HepG2 (cell line): ENCODE data around the gene PTGES3. TPM values are rescaled to one million over a fixed set of nuclear protein-coding genes. Genes with fewer than 3 reads are reported as not detected.

Source experiments
- BHLHE40 ChIP-seq: IDR thresholded peaks from 2 replicates; pipeline ENCODE4 v1.6.1; 2011; ENCODE audit warnings: low read length, improper control_type of control experiment
- FOSL1 ChIP-seq: sonication (generic); formaldehyde crosslinking; IDR thresholded peaks from 2 replicates; pipeline ENCODE4 v1.9.0; 2021; ENCODE audit warnings: missing genetic modification reagents, borderline replicate concordance
- HNRNPH1 ChIP-seq: fragments of 200-400 bp; formaldehyde crosslinking; optimal IDR thresholded peaks from 2 replicates; pipeline ENCODE3; 2017; ENCODE audit warnings: mild to moderate bottlenecking, low read depth, low read length
- RAD21 ChIP-seq: fragments of 450-650 bp; formaldehyde crosslinking; IDR thresholded peaks from 2 replicates; pipeline ENCODE4 v1.5.0; 2020; ENCODE audit warnings: mild to moderate bottlenecking
- RARG ChIP-seq: sonication (generic); formaldehyde crosslinking; IDR thresholded peaks from 2 replicates; pipeline ENCODE4 v1.4.0; 2020; ENCODE audit warnings: low read depth, mild to moderate bottlenecking, missing genetic modification reagents
- STAG1 ChIP-seq: sonication (generic); formaldehyde crosslinking; IDR thresholded peaks from 2 replicates; pipeline ENCODE4 v1.4.0; 2020; ENCODE audit warnings: missing genetic modification reagents
- TOPORS ChIP-seq: sonication (generic); formaldehyde crosslinking; IDR thresholded peaks from 2 replicates; pipeline ENCODE4 v1.8.0; 2023; ENCODE audit warnings: mild to moderate bottlenecking, missing genetic modification reagents
- ZBTB1 ChIP-seq: sonication (generic); formaldehyde crosslinking; IDR thresholded peaks from 2 replicates; pipeline ENCODE4 v1.4.0; 2020; ENCODE audit warnings: missing genetic modification reagents, borderline replicate concordance
- ZBTB46 ChIP-seq: sonication (generic); formaldehyde crosslinking; IDR thresholded peaks from 2 replicates; pipeline ENCODE4 v1.4.0; 2020; ENCODE audit warnings: mild to moderate bottlenecking, missing genetic modification reagents, borderline replicate concordance
- ZNF143 ChIP-seq: sonication (generic); formaldehyde crosslinking; IDR thresholded peaks from 2 replicates; pipeline ENCODE4 v1.4.0; 2020; ENCODE audit warnings: missing genetic modification reagents
- ZNF234 ChIP-seq: sonication (generic); formaldehyde crosslinking; conservative IDR thresholded peaks from 2 replicates; pipeline ENCODE4 v1.5.1; 2020; ENCODE audit warnings: mild to moderate bottlenecking, missing genetic modification reagents
- ZNF569 ChIP-seq: sonication (generic); formaldehyde crosslinking; IDR thresholded peaks from 2 replicates; pipeline ENCODE4 v1.5.0; 2020; ENCODE audit warnings: mild to moderate bottlenecking, missing genetic modification reagents, moderate library complexity, borderline replicate concordance
- ZNF629 ChIP-seq: sonication (generic); formaldehyde crosslinking; conservative IDR thresholded peaks from 2 replicates; pipeline ENCODE4 v1.5.0; 2020; ENCODE audit warnings: missing genetic modification reagents
- ZSCAN22 ChIP-seq: sonication (generic); formaldehyde crosslinking; IDR thresholded peaks from 2 replicates; pipeline ENCODE4 v1.4.0; 2020; ENCODE audit warnings: mild to moderate bottlenecking, missing genetic modification reagents
- polyA plus RNA-seq, 8 experiments: library from polyadenylated mRNA; depleted of rRNA in 3 of 8; stranded (reverse) in 7 of 8; unstranded in 1 of 8; fragments of >200 nt; fragmentation: Illumina TruSeq in 4 of 8; extraction: Trizol in 4 of 8; gene quantifications; 2 replicates each; pipeline versions ENCODE4 v1.2.1 to v1.2.3, GENCODE V29; 2011 to 2016; ENCODE audit warnings: low read depth in 4 of 8, missing spikeins in 1 of 8, mixed read lengths in 1 of 8; ENCODE audit not compliant: insufficient read depth in 1 of 8
- total RNA-seq, 5 experiments: library from RNA; depleted of rRNA; stranded (reverse); fragments of >200 nt; fragmentation: Illumina TruSeq; extraction: Trizol; gene quantifications; 2 replicates each; pipeline ENCODE4 v1.2.3, GENCODE V29; 2016; ENCODE audit warnings: low read depth in 1 of 5
- TF ChIP-seq, protein P1 (sequence below): sonication (generic); formaldehyde crosslinking; IDR thresholded peaks from 2 replicates; pipeline ENCODE4 v1.5.0; 2020; ENCODE audit warnings: missing genetic modification reagents
- TF ChIP-seq, protein P2 (sequence below): IDR thresholded peaks from 2 replicates; pipeline ENCODE4 v1.6.1; 2016; ENCODE audit warnings: missing compliant biosample characterization, missing genetic modification reagents, borderline replicate concordance
- TF ChIP-seq, protein P3 (sequence below): sonication (generic); formaldehyde crosslinking; IDR thresholded peaks from 2 replicates; pipeline ENCODE4 v1.4.0; 2020; ENCODE audit warnings: mild to moderate bottlenecking, missing genetic modification reagents
- TF ChIP-seq, protein P4 (sequence below): sonication (generic); formaldehyde crosslinking; IDR thresholded peaks from 2 replicates; pipeline ENCODE4 v1.8.1; 2022; ENCODE audit warnings: mild to moderate bottlenecking, missing genetic modification reagents
- TF ChIP-seq, protein P5 (sequence below): sonication (generic); formaldehyde crosslinking; IDR thresholded peaks from 2 replicates; pipeline ENCODE4 v1.4.0; 2020; ENCODE audit warnings: missing genetic modification reagents, borderline replicate concordance

The PTGES3 gene
- total and polyA plus RNA-seq, 2 of the 13 experiments (the other 11 are each of a cell fraction or from before 2014, with no cell fraction given): 54.4 to 159 TPM

- TF ChIP-seq, protein P1, sequence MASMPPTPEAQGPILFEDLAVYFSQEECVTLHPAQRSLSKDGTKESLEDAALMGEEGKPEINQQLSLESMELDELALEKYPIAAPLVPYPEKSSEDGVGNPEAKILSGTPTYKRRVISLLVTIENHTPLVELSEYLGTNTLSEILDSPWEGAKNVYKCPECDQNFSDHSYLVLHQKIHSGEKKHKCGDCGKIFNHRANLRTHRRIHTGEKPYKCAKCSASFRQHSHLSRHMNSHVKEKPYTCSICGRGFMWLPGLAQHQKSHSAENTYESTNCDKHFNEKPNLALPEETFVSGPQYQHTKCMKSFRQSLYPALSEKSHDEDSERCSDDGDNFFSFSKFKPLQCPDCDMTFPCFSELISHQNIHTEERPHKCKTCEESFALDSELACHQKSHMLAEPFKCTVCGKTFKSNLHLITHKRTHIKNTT (CRISPR knock-in tag): no peak
- TF ChIP-seq HNRNPH1: no peak
- TF ChIP-seq, protein P2, sequence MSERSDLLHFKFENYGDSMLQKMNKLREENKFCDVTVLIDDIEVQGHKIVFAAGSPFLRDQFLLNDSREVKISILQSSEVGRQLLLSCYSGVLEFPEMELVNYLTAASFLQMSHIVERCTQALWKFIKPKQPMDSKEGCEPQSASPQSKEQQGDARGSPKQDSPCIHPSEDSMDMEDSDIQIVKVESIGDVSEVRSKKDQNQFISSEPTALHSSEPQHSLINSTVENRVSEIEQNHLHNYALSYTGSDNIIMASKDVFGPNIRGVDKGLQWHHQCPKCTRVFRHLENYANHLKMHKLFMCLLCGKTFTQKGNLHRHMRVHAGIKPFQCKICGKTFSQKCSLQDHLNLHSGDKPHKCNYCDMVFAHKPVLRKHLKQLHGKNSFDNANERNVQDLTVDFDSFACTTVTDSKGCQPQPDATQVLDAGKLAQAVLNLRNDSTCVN (CRISPR knock-in tag): peak; percentile 81
- no peak for TF ChIP-seq RARG (CRISPR knock-in tag)
- TF ChIP-seq, protein P3, sequence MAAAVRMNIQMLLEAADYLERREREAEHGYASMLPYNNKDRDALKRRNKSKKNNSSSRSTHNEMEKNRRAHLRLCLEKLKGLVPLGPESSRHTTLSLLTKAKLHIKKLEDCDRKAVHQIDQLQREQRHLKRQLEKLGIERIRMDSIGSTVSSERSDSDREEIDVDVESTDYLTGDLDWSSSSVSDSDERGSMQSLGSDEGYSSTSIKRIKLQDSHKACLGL (CRISPR knock-in tag): no peak; the same call in 1 of the 2 replicates
- TF ChIP-seq, protein P4, sequence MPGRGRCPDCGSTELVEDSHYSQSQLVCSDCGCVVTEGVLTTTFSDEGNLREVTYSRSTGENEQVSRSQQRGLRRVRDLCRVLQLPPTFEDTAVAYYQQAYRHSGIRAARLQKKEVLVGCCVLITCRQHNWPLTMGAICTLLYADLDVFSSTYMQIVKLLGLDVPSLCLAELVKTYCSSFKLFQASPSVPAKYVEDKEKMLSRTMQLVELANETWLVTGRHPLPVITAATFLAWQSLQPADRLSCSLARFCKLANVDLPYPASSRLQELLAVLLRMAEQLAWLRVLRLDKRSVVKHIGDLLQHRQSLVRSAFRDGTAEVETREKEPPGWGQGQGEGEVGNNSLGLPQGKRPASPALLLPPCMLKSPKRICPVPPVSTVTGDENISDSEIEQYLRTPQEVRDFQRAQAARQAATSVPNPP (CRISPR knock-in tag): peak; percentile 83; the same call in 1 of the 2 replicates
- TF ChIP-seq ZBTB46: 0 out of 2 replicates have a peak, but pooled peaks have one; percentile 11
- TF ChIP-seq ZNF234 (CRISPR knock-in tag): no peak
- TF ChIP-seq RAD21 (CRISPR knock-in tag): no peak; the same call in 1 of the 2 replicates
- no peak for TF ChIP-seq ZBTB1 (CRISPR knock-in tag)
- peak; percentile 72; the same call in 1 of the 2 replicates for TF ChIP-seq ZNF569 (CRISPR knock-in tag)
- TF ChIP-seq STAG1 (CRISPR knock-in tag): no peak
- TF ChIP-seq FOSL1 (CRISPR knock-in tag): no peak
- TF ChIP-seq ZNF629 (CRISPR knock-in tag): no peak
- TF ChIP-seq ZSCAN22 (CRISPR knock-in tag): no peak
- TF ChIP-seq, protein P5, sequence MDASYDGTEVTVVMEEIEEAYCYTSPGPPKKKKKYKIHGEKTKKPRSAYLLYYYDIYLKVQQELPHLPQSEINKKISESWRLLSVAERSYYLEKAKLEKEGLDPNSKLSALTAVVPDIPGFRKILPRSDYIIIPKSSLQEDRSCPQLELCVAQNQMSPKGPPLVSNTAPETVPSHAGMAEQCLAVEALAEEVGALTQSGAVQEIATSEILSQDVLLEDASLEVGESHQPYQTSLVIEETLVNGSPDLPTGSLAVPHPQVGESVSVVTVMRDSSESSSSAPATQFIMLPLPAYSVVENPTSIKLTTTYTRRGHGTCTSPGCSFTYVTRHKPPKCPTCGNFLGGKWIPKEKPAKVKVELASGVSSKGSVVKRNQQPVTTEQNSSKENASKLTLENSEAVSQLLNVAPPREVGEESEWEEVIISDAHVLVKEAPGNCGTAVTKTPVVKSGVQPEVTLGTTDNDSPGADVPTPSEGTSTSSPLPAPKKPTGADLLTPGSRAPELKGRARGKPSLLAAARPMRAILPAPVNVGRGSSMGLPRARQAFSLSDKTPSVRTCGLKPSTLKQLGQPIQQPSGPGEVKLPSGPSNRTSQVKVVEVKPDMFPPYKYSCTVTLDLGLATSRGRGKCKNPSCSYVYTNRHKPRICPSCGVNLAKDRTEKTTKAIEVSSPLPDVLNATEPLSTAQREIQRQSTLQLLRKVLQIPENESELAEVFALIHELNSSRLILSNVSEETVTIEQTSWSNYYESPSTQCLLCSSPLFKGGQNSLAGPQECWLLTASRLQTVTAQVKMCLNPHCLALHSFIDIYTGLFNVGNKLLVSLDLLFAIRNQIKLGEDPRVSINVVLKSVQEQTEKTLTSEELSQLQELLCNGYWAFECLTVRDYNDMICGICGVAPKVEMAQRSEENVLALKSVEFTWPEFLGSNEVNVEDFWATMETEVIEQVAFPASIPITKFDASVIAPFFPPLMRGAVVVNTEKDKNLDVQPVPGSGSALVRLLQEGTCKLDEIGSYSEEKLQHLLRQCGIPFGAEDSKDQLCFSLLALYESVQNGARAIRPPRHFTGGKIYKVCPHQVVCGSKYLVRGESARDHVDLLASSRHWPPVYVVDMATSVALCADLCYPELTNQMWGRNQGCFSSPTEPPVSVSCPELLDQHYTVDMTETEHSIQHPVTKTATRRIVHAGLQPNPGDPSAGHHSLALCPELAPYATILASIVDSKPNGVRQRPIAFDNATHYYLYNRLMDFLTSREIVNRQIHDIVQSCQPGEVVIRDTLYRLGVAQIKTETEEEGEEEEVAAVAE (CRISPR knock-in tag): no peak
- TF ChIP-seq TOPORS (CRISPR knock-in tag): peak; percentile 82
- TF ChIP-seq BHLHE40: no peak
- TF ChIP-seq ZNF143 (CRISPR knock-in tag): no peak; the same call in 1 of the 2 replicates
Observed at GRCh38 chr12:56645717-56646446, 42.2 kb downstream of the PTGES3 start, which contains the start of gene ATP5F1B (continued).
